ENCODE results near the gene CCL27. TPM values are rescaled to one million over a fixed set of nuclear protein-coding genes. Genes with fewer than 3 reads are reported as not detected.
A peak's percentile ranks its signal among the peaks of the same experiment; 100 is the strongest.

Gene CCL27
- total RNA-seq, 1 experiment from 2014 or later = not detected

DNA sequence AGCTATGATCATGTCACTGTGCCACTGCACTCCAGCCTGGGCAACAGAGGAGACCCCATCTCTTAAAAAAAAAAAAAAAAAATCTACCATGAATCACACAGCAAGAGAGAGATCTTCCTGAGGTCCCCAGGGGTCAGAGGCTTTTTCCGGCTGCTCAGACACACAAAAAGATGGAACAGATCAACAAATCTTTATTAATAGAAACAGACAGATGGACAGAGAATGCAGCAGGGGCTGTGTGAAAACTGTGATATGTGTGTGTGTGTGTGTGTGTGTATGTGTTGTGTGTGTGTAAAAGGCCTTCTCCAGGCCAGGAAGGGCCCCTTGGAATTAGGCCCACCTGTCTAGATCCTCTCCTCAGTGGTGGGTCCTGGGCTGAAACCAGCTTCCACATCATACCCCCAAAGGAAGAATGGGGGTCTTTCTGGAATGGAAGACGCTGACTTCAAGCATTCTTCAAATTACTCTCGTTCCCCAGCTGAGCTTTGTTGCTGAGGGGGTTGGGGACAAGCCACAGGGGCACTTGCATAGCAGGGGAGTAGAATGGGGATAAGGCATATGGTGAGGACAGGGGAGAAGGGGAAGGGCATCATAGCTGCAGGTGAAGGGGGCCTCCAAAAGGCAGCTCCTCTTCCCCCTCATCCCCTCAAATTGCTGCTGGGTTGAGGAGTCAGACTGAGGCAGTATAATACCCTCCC is 27.8 kb downstream of the CCL27 start:
- intact Hi-C loops (cut with micrococcal nuclease) = loop anchor here (1.0 kb wide), 1 partner anchor 22 kb away; the partner anchor contains the start of gene RPP25L
- peaks cover 36% of the 10 kb centered on the region for H3K4me1 Mint-ChIP-seq (ENCODE audit: insufficient read depth, unreplicated experiment)
- no peaks in the 10 kb centered on the region for H3K9me3 Mint-ChIP-seq (ENCODE audit: unreplicated experiment)
- DNase-seq (ENCODE audit: unreplicated experiment) = no peak
- H3K27me3 Mint-ChIP-seq (ENCODE audit: insufficient read depth, unreplicated experiment) = peaks cover 14% of the 10 kb centered on the region
- ChIA-PET POLR2A (interaction anchor here (1.1 to 2.1 kb wide), 7 partner anchors 10 to 31 kb away, joined by 3 to 13 read pairs (median 6); partner anchors contain the start of genes DCTN3, GALT and RPP25L), CTCF (interaction anchor here (0.6 to 6.5 kb wide), 28 partner anchors 11 to 1607 kb away, joined by 3 to 113 read pairs (median 4); partner anchors contain the start of genes DCTN3, GALT, IL11RA and RPP25L)
- H3K36me3 Mint-ChIP-seq (ENCODE audit: insufficient read depth, unreplicated experiment) = peaks cover 22% of the 10 kb centered on the region
- no peak overlapping the region for H3K27ac Mint-ChIP-seq (ENCODE audit: low read depth, unreplicated experiment)
- no peak for TF ChIP-seq CTCF (IDR thresholded peaks at IDR 0.05; ENCODE audit: unreplicated experiment)
- no peak overlapping the region for H3K4me3 Mint-ChIP-seq (ENCODE audit: unreplicated experiment)
- BruUV-seq (replicated peaks) = TSS peak; percentile 49

- no peaks in the 10 kb centered on the region for H3K9me3 Mint-ChIP-seq (ENCODE audit: unreplicated experiment)
- TF ChIP-seq CTCF (IDR thresholded peaks at IDR 0.05; ENCODE audit: unreplicated experiment) = peak; percentile 86
- H3K27ac Mint-ChIP-seq (ENCODE audit: low read depth, unreplicated experiment) = no peak overlapping the region
- H3K27me3 Mint-ChIP-seq (ENCODE audit: insufficient read depth, unreplicated experiment) = peaks cover 21% of the 10 kb centered on the region
- ChIA-PET POLR2A (interaction anchor here (1.1 to 2.1 kb wide), 8 partner anchors 11 to 31 kb away, joined by 3 to 13 read pairs (median 6); partner anchors contain the start of genes DCTN3, GALT and RPP25L), CTCF (interaction anchor here (0.6 to 6.5 kb wide), 30 partner anchors 10 to 1608 kb away, joined by 3 to 113 read pairs (median 4); partner anchors contain the start of genes DCTN3, GALT, IL11RA and RPP25L)
- H3K4me1 Mint-ChIP-seq (ENCODE audit: insufficient read depth, unreplicated experiment) = peaks cover 36% of the 10 kb centered on the region
- DNase-seq (ENCODE audit: unreplicated experiment) = peak; percentile 71
- BruUV-seq (replicated peaks) = no TSS peak
- intact Hi-C loops (cut with micrococcal nuclease) = loop anchor here (1.0 kb wide), 1 partner anchor 22 kb away; the partner anchor contains the start of gene RPP25L
- H3K36me3 Mint-ChIP-seq (ENCODE audit: insufficient read depth, unreplicated experiment) = peaks cover 22% of the 10 kb centered on the region
- no peak overlapping the region for H3K4me3 Mint-ChIP-seq (ENCODE audit: unreplicated experiment)
Measured at GRCh38 chr9:34633851-34634550, 28.5 kb downstream of the CCL27 start.

DNA sequence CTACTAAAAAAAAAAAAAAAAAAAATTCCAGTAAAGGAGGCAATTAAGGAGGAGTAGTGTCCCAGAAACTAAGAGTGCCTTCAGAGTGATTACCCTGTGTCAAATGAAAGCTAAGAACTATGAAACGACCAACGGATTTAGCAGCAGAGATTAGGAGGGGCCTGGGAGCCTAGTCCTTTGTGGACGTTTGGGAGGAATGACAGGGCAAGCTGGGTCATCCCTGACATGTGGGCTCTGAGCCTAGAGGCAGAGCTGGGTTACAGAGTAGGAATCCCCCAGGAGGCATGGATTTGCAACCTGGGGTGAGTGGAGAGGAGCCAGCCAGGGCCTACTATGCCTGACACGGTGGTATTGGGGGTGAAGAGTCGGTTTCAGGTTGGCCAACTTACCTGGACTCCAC is 29.3 kb downstream of the CCL27 start:
- peak overlapping the region; percentile 5 for H3K27ac Mint-ChIP-seq (ENCODE audit: low read depth, unreplicated experiment)
- H3K9me3 Mint-ChIP-seq (ENCODE audit: unreplicated experiment) = no peaks in the 10 kb centered on the region
- intact Hi-C loops (cut with micrococcal nuclease) = no loop called here
- no TSS peak for BruUV-seq (replicated peaks)
- no peak overlapping the region for H3K4me3 Mint-ChIP-seq (ENCODE audit: unreplicated experiment)
- TF ChIP-seq CTCF (IDR thresholded peaks at IDR 0.05; ENCODE audit: unreplicated experiment) = no peak
- DNase-seq (ENCODE audit: unreplicated experiment) = no peak
- peaks cover 16% of the 10 kb centered on the region for H3K36me3 Mint-ChIP-seq (ENCODE audit: insufficient read depth, unreplicated experiment)
- ChIA-PET POLR2A (interaction anchor here (1.3 to 2.1 kb wide), 5 partner anchors 13 to 22 kb away, joined by 4 to 13 read pairs (median 10); partner anchors contain the start of genes DCTN3, GALT and RPP25L), CTCF (interaction anchor here (0.6 to 6.5 kb wide), 14 partner anchors 9 to 486 kb away, joined by 3 to 83 read pairs (median 8); partner anchors contain the start of genes DCTN3, GALT and IL11RA)
- H3K4me1 Mint-ChIP-seq (ENCODE audit: insufficient read depth, unreplicated experiment) = peaks cover 34% of the 10 kb centered on the region
- H3K27me3 Mint-ChIP-seq (ENCODE audit: insufficient read depth, unreplicated experiment) = peaks cover 29% of the 10 kb centered on the region
